Type B pancreatic cell (in vitro differentiated cells): Measurements from ENCODE around the gene C10orf90. TPM values are rescaled to one million over a fixed set of nuclear protein-coding genes. Genes with fewer than 3 reads are reported as not detected.

ENCODE experiments used
- DNase-seq: peaks from one replicate; pipeline ENCODE4 v3.0.0; 2021; ENCODE audit warnings: mixed read lengths; ENCODE audit not compliant: unreplicated experiment; ENCODE audit errors: extremely low spot score
- H3K27ac Mint-ChIP-seq: 2 replicates; pipeline ENCODE4 v1.8.0; 2021; ENCODE audit warnings: mild to moderate bottlenecking, mixed read lengths
- H3K27me3 Mint-ChIP-seq: 2 replicates; pipeline ENCODE4 v1.8.0; 2021; ENCODE audit warnings: mixed read lengths
- H3K36me3 Mint-ChIP-seq: 2 replicates; pipeline ENCODE4 v1.8.0; 2021; ENCODE audit warnings: mixed read lengths
- H3K4me1 Mint-ChIP-seq: one replicate; pipeline ENCODE4 v1.8.0; 2021; ENCODE audit warnings: mixed read lengths; ENCODE audit not compliant: unreplicated experiment
- H3K4me3 Mint-ChIP-seq: 2 replicates; pipeline ENCODE4 v1.8.0; 2021; ENCODE audit warnings: mild to moderate bottlenecking, mixed read lengths
- H3K9me3 Mint-ChIP-seq: 2 replicates; pipeline ENCODE4 v1.8.0; 2021; ENCODE audit warnings: mixed read lengths
- total RNA-seq: library from RNA; stranded (reverse); gene quantifications from 2 replicates; pipeline ENCODE4 v1.2.1, GENCODE V29; 2021; ENCODE audit warnings: low replicate concordance
- TF ChIP-seq, protein P1 (sequence below): fragments of 200-600 bp; sonication (generic); conservative IDR thresholded peaks from 2 replicates; pipeline ENCODE4 v1.5.0; 2021; ENCODE audit warnings: antibody characterized with exemption, mild to moderate bottlenecking

C10orf90 gene
- total RNA-seq, 1 donor from 2014 or later: 1.5 TPM

DNA sequence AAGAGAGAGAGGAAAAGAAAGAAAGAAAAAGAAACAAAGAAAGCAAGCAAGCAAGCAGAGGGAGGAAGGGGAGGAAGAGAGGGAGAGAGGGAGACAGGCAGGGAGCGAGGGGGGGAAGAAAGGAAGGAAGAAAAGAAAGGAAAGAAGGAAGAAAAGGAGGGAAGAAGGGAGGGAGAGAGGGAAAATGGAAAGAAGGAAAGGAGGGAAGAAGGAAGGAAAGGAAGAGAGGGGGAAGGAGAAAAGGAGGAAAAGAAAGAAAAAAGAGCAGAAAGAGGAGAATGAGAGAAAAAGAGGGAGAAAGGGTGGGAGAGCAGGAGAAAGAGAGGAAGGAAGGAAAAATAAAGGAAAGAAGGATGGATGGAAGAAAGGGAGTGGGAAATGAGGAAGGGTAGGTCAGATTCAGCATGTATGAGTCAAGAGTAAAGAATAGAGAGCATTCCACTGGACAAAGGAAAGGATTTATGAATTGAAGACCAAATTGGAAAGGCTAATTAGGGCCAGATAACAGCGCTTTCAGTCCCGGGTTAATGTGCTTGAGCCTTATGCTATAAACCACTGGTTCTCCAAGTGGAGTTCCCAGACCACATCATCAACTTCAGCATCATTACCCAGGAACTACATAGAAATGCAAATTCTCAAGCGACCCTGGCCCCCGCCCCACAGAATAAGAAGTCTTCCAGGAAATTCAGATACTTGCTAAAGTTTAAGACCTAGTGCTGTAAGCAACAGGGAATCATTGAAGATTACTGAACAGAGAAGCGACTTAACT, 85.1 kb downstream of the C10orf90 start:
- Mint-ChIP-seq H3K9me3 (no peaks in the 10 kb centered on the region), H3K4me3 (no peak overlapping the region), H3K4me1 (peaks cover 10% of the 10 kb centered on the region), H3K36me3 (no peaks in the 10 kb centered on the region), H3K27ac (no peak overlapping the region), H3K27me3 (peaks cover 17% of the 10 kb centered on the region)
- TF ChIP-seq, protein P1, sequence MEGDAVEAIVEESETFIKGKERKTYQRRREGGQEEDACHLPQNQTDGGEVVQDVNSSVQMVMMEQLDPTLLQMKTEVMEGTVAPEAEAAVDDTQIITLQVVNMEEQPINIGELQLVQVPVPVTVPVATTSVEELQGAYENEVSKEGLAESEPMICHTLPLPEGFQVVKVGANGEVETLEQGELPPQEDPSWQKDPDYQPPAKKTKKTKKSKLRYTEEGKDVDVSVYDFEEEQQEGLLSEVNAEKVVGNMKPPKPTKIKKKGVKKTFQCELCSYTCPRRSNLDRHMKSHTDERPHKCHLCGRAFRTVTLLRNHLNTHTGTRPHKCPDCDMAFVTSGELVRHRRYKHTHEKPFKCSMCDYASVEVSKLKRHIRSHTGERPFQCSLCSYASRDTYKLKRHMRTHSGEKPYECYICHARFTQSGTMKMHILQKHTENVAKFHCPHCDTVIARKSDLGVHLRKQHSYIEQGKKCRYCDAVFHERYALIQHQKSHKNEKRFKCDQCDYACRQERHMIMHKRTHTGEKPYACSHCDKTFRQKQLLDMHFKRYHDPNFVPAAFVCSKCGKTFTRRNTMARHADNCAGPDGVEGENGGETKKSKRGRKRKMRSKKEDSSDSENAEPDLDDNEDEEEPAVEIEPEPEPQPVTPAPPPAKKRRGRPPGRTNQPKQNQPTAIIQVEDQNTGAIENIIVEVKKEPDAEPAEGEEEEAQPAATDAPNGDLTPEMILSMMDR: no peak
- no peak for DNase-seq

DNA sequence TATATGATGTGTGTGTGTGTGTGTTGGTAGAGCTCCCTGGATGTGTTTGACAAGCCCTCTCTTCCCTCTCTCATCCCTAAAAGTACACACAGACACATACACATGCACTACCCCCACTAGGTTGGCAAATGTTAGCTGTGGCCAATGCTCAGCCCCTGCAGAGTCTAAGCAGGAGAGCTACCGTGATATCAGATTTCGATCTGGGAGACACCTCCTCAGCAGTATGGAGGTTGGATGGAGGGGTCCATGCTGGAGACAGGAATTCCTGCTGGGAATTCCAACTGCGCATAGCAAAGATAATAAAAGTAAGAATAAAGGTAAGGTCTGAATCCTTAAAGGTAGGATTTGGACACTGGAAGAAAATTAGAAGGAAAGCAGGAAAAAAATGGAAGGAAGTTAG, 85.7 kb downstream of the C10orf90 start:
- Mint-ChIP-seq H3K4me1 (peaks cover 10% of the 10 kb centered on the region), H3K9me3 (no peaks in the 10 kb centered on the region), H3K27ac (no peak overlapping the region), H3K36me3 (no peaks in the 10 kb centered on the region), H3K27me3 (peaks cover 17% of the 10 kb centered on the region), H3K4me3 (no peak overlapping the region)
- no peak for DNase-seq
- TF ChIP-seq, protein P1: no peak

GRCh38 chr10:126583552-126584200, 86.8 kb downstream of the C10orf90 start:
- no peaks in the 10 kb centered on the region for H3K9me3 Mint-ChIP-seq
- TF ChIP-seq, protein P1: no peak
- peaks cover 17% of the 10 kb centered on the region for H3K27me3 Mint-ChIP-seq
- H3K4me3 Mint-ChIP-seq: no peak overlapping the region
- peaks cover 10% of the 10 kb centered on the region for H3K4me1 Mint-ChIP-seq
- DNase-seq: no peak
- H3K36me3 Mint-ChIP-seq: no peaks in the 10 kb centered on the region
- no peak overlapping the region for H3K27ac Mint-ChIP-seq

GRCh38 chr10:126581648-126582046, 88.8 kb downstream of the C10orf90 start:
- Mint-ChIP-seq H3K36me3 (no peaks in the 10 kb centered on the region), H3K27me3 (peaks cover 17% of the 10 kb centered on the region), H3K4me1 (peaks cover 10% of the 10 kb centered on the region), H3K9me3 (peaks cover 2% of the 10 kb centered on the region), H3K4me3 (no peak overlapping the region), H3K27ac (no peak overlapping the region)
- no peak for DNase-seq
- TF ChIP-seq, protein P1: no peak

GRCh38 chr10:126580873-126581647, 89.4 kb downstream of the C10orf90 start:
- DNase-seq: no peak
- Mint-ChIP-seq H3K9me3 (peaks cover 3% of the 10 kb centered on the region), H3K27ac (no peak overlapping the region), H3K27me3 (peaks cover 17% of the 10 kb centered on the region), H3K4me1 (peaks cover 10% of the 10 kb centered on the region), H3K4me3 (no peak overlapping the region), H3K36me3 (no peaks in the 10 kb centered on the region)
- TF ChIP-seq, protein P1: no peak
